Choroid plexus epithelial cell (primary cell): ENCODE results near the gene KDM5B.
"Not testable (repeated sequence)": the region's sequence is repeated elsewhere in the genome, so short reads cannot be mapped to it uniquely, and the experiment has no call there.

Source experiments
- DNase-seq: peaks from one replicate; pipeline ENCODE4 v3.0.0-alpha.2; 2010; ENCODE audit warnings: low read depth
- H3K4me3 ChIP-seq: 2 replicates; pipeline ENCODE4 v1.5.1; 2011; ENCODE audit warnings: low read depth, mild to moderate bottlenecking, control low read depth, low read length, moderate library complexity
- CTCF ChIP-seq: conservative IDR thresholded peaks from 2 replicates; pipeline ENCODE4 v1.5.1; 2011; ENCODE audit warnings: low read depth, mild to moderate bottlenecking, control low read depth, inconsistent platforms, low read length, moderate library complexity

KDM5B gene

GRCh38 chr1:202742496-202742895 is 65.7 kb downstream of the KDM5B start:
- no peak for TF ChIP-seq CTCF
- no peak overlapping the region for H3K4me3 ChIP-seq
- DNase-seq, result no peak

GRCh38 chr1:202733251-202733650 is 75.0 kb downstream of the KDM5B start:
- DNase-seq, result no peak
- no peak overlapping the region for H3K4me3 ChIP-seq
- TF ChIP-seq CTCF, result no peak

GRCh38 chr1:202728951-202729350 is 79.3 kb downstream of the KDM5B start:
- H3K4me3 ChIP-seq, result no peak overlapping the region
- no peak for DNase-seq
- TF ChIP-seq CTCF, result no peak

- TF ChIP-seq CTCF, result no peak
- no peak for DNase-seq
Observed at GRCh38 chr1:202725526-202725925, 82.7 kb downstream of the KDM5B start.

GRCh38 chr1:202723708-202724107 is 84.5 kb downstream of the KDM5B start:
- peak; percentile 13 for DNase-seq
- TF ChIP-seq CTCF, result no peak
- no peak overlapping the region for H3K4me3 ChIP-seq

More at GRCh38 chr1:202725526-202725925, 82.7 kb downstream of the KDM5B start:
- no peak overlapping the region for H3K4me3 ChIP-seq

GRCh38 chr1:202723046-202723445 is 85.2 kb downstream of the KDM5B start:
- DNase-seq, H3K4me3 ChIP-seq: not testable (repeated sequence)

- no peak for TF ChIP-seq CTCF
- peak; percentile 30 for DNase-seq
- H3K4me3 ChIP-seq, result no peak overlapping the region
Observed at GRCh38 chr1:202716654-202717053, 91.6 kb downstream of the KDM5B start.

GRCh38 chr1:202714202-202714601 is 94.0 kb downstream of the KDM5B start:
- not testable (repeated sequence) for DNase-seq, H3K4me3 ChIP-seq
